ENCODE measurements around the gene ZNF564. TPM values are rescaled to one million over a fixed set of nuclear protein-coding genes. Genes with fewer than 3 reads are reported as not detected.

ZNF564 gene
- total RNA-seq, 2 donors from 2014 or later: 17.3 to 20.6 TPM

DNA sequence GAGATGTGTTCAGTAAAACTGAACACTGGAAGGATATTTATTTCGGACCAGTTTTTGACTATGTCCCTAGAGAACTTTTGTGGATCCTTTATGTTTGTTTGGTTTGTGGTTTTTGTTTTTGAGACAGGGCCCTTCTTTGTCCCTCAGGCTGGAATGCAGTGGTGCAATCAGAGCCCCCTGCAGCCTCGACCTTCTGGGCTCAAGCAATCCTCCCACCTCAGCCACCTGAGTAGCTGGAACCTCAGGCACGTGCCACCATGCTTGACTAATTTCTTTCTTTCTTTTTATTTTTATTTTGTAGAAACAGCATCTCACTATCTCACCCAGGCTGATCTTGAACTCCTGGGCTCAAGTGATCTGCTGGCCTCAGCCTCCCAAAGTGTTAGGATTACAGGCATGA is 65.7 kb downstream of the ZNF564 start:
- Mint-ChIP-seq H3K36me3 (ENCODE audit: low read depth) (no peaks in the 10 kb centered on the region), H3K4me1 (peaks cover 8% of the 10 kb centered on the region), H3K9me3 (no peaks in the 10 kb centered on the region), H3K27ac (peak overlapping the region; percentile 97), H3K27me3 (ENCODE audit: insufficient read depth) (peaks cover 5% of the 10 kb centered on the region), H3K4me3 (peak overlapping the region; percentile 86)
- Histone ChIP-seq H3K4me3 (ENCODE audit: low read length) (peak overlapping the region; percentile 95), H3K4me1 (ENCODE audit: control insufficient read depth, insufficient read depth, low read length) (no peaks in the 10 kb centered on the region), H3K36me3 (ENCODE audit: control insufficient read depth, insufficient read depth, low read length) (no peaks in the 10 kb centered on the region), H3K9ac (ENCODE audit: extremely low read depth, low read length, poor library complexity, severe bottlenecking) (no peak overlapping the region), H3K9me3 (ENCODE audit: control insufficient read depth, low read length) (no peaks in the 10 kb centered on the region), H3K27me3 (ENCODE audit: control insufficient read depth, insufficient read depth, low read length, poor library complexity, severe bottlenecking) (no peaks in the 10 kb centered on the region), H3K27ac (ENCODE audit: low read depth, low read length) (peak overlapping the region; percentile 92)
- 62 to 68% methylated on average over 2 to 3 of the region's 3 CpGs for WGBS, 2 experiments (ENCODE audit: insufficient coverage in 1 of 2, insufficient read length in 1 of 2)
- DNase-seq: peak; percentile 40
- no peak for TF ChIP-seq CTCF (conservative IDR thresholded peaks at IDR 0.05)

DNA sequence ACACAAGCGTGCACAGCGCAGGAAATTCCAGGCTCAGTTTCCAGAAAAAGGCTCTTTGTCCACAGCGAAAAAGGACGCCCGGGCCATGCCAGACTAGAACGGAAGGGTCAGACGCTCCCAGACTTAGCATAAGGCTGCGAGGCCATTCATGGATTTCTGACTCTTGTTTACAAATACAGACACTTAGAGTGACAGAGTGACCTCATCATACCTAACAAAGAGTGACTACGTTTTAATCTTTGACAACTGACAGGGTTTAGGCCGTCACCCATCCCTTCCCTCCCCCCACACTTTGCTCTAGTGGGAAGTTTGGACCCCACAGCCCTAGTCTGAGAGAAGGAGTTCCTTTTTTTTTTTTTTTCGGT is 66.2 kb downstream of the ZNF564 start:
- Mint-ChIP-seq H3K27ac (peak overlapping the region; percentile 97), H3K27me3 (ENCODE audit: insufficient read depth) (peaks cover 2% of the 10 kb centered on the region), H3K36me3 (ENCODE audit: low read depth) (no peaks in the 10 kb centered on the region), H3K4me1 (peaks cover 8% of the 10 kb centered on the region), H3K4me3 (peak overlapping the region; percentile 86), H3K9me3 (no peaks in the 10 kb centered on the region)
- H3K27ac ChIP-seq (ENCODE audit: low read depth, low read length): peak overlapping the region; percentile 92
- no peaks in the 10 kb centered on the region for H3K4me1 ChIP-seq (ENCODE audit: control insufficient read depth, insufficient read depth, low read length)
- H3K27me3 ChIP-seq (ENCODE audit: control insufficient read depth, insufficient read depth, low read length, poor library complexity, severe bottlenecking): no peaks in the 10 kb centered on the region
- peak overlapping the region; percentile 88 for H3K9ac ChIP-seq (ENCODE audit: extremely low read depth, low read length, poor library complexity, severe bottlenecking)
- H3K9me3 ChIP-seq (ENCODE audit: control insufficient read depth, low read length): no peaks in the 10 kb centered on the region
- no peaks in the 10 kb centered on the region for H3K36me3 ChIP-seq (ENCODE audit: control insufficient read depth, insufficient read depth, low read length)
- no peak for DNase-seq
- no peak for TF ChIP-seq CTCF (conservative IDR thresholded peaks at IDR 0.05)
- WGBS, 2 experiments (ENCODE audit: insufficient coverage in 1 of 2, insufficient read length in 1 of 2): 8 to 16% methylated on average over 9 to 11 of the region's 11 CpGs
- peak overlapping the region; percentile 95 for H3K4me3 ChIP-seq (ENCODE audit: low read length)

DNA sequence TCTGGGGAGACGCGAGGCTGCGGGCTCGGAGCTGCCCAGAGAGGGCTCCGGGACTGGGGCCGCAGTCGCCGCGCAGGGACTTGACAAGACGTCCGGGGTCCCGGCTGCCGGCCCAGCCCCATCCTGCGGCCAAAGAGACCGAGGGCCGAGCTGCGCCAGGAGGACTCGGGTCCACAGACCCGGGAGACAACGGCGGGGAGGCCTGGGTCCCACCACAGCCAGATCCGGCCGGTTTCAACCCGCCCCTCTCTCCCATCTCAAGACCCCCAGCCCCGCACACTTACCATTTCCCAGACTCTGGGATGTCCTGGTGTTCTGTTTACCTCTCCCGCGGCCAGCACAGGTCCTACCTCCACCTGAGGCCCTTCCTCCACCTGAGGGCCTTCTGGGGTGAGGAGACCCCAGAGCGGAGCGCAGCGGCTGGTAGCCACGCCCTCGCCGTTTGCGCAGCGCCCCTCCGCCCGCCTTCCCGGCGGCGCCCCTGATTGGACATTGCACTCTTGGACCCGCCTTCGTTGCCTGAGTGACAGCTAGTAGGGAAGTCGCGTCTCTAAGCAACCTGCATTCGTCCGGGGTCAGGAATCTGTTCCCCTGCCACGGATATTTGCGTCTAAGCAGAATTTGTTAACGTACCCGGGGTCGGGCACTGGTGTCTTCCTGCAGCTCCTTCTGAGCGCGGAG is 66.8 kb downstream of the ZNF564 start, which contains the start of gene ZNF709:
Gene ZNF709, minus strand, starts transcription at position 446 of the 681 bp plus-strand sequence. Its CDS starts 159 bp downstream, at position 287.
- DNase-seq: peak; percentile 98
- H3K9me3 Mint-ChIP-seq: no peaks in the 10 kb centered on the region
- Histone ChIP-seq H3K36me3 (ENCODE audit: control insufficient read depth, insufficient read depth, low read length) (no peaks in the 10 kb centered on the region), H3K9me3 (ENCODE audit: control insufficient read depth, low read length) (no peaks in the 10 kb centered on the region), H3K4me3 (ENCODE audit: low read length) (peak within 1 kb of the TSS; percentile 95), H3K9ac (ENCODE audit: extremely low read depth, low read length, poor library complexity, severe bottlenecking) (peak within 1 kb of the TSS; percentile 88), H3K27ac (ENCODE audit: low read depth, low read length) (peak within 1 kb of the TSS; percentile 92), H3K4me1 (ENCODE audit: control insufficient read depth, insufficient read depth, low read length) (no peaks in the 10 kb centered on the region), H3K27me3 (ENCODE audit: control insufficient read depth, insufficient read depth, low read length, poor library complexity, severe bottlenecking) (no peaks in the 10 kb centered on the region)
- H3K36me3 Mint-ChIP-seq (ENCODE audit: low read depth): no peaks in the 10 kb centered on the region
- H3K4me1 Mint-ChIP-seq: peaks cover 8% of the 10 kb centered on the region
- peak within 1 kb of the TSS; percentile 86 for H3K4me3 Mint-ChIP-seq
- WGBS, 2 experiments (ENCODE audit: insufficient coverage in 1 of 2, insufficient read length in 1 of 2): 0% methylated on average over 12 to 53 of the region's 53 CpGs
- H3K27me3 Mint-ChIP-seq (ENCODE audit: insufficient read depth): peaks cover 2% of the 10 kb centered on the region
- H3K27ac Mint-ChIP-seq: peak within 1 kb of the TSS; percentile 97
- TF ChIP-seq CTCF (conservative IDR thresholded peaks at IDR 0.05): no peak
